ENCODE data around the gene COLGALT1. TPM values are rescaled to one million over a fixed set of nuclear protein-coding genes. Genes with fewer than 3 reads are reported as not detected.

The COLGALT1 gene
- total and polyA plus RNA-seq, 9 of the 15 experiments (the other 6 are each of a cell fraction or from before 2014, with no cell fraction given), result 4.9 to 119 (median 82.6) TPM

DNA sequence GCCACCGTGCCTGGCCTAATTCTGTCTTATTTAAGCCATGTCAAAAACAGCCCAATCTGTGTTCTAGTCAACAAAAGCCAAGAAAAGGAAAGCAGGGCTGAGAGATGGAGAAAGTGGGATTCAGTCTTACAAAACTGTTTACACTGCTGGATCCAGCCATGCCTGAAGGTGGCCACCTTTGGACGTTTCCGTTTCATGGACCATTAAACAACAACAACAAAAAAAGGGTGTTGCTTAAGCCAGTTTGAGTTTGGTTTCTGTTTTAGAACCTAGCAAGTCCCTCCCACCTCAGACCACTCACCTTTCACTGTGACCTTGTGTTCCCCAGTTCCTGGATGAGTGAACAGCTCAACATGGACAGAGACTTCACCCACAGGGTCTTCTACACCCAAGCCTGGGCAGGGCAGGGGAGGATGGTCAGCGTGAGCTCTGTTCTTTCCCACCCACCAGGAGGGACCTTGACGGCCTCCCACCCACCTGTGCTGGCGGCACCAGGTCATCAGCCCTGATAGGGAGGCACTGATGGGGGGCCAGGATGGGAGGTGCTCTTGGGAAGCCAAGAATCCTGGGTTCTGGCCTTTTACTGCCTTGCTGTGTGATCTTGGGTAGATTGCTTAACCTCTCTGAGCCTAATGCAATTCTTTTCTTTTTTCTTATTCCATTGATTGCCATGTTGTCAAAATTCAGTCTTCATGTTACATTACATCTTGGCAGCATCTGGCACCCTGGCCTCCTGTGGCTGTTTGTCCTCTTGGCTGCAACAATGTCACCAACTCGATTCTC, 56.2 kb downstream of the COLGALT1 start (continued):
- TF ChIP-seq ZNF668 (CRISPR knock-in tag; IDR thresholded peaks at IDR 0.05) (no peak), POLR2AphosphoS5 (IDR thresholded peaks at IDR 0.05; ENCODE audit: control insufficient read depth, insufficient read depth, low read depth, low read length) (no peak), PCBP1 (IDR thresholded peaks at IDR 0.05; ENCODE audit: low read depth, low read length, poor library complexity, severe bottlenecking) (no peak), ZFP36 (IDR thresholded peaks at IDR 0.05; ENCODE audit: low read depth, low read length, partially characterized antibody) (peak; percentile 90)

GRCh38 chr19:17614476-17614875, 59.0 kb downstream of the COLGALT1 start:
- Histone ChIP-seq H3K4me3 (no peak overlapping the region), H4K20me1 (replicated peaks; ENCODE audit: control insufficient read depth, insufficient read depth, low read length) (peaks cover 5% of the 10 kb centered on the region), H2AFZ (ENCODE audit: low read depth, low read length) (no peak overlapping the region), H3K4me1 (replicated peaks in 1 of 2; ENCODE audit: control insufficient read depth in 2 of 2, insufficient read depth in 2 of 2, low read length in 2 of 2) (peaks cover 5 to 50% of the 10 kb centered on the region in 2 experiments; a peak in 4 of 5 replicates), H3K9me3 (replicated peaks; ENCODE audit: control insufficient read depth, insufficient read depth, low read depth, low read length) (no peaks in the 10 kb centered on the region), H3K9me1 (ENCODE audit: control insufficient read depth, insufficient read depth, low read length) (peaks cover 3% of the 10 kb centered on the region), H3K36me3 (ENCODE audit: control insufficient read depth, insufficient read depth, low read length) (no peaks in the 10 kb centered on the region), H3K27ac (ENCODE audit: extremely low read depth, low read depth, low read length) (no peak overlapping the region), H3K79me2 (ENCODE audit: control insufficient read depth, insufficient read depth, low read length) (no peaks in the 10 kb centered on the region), H3K27me3 (ENCODE audit: control insufficient read depth in 2 of 2, insufficient read depth in 2 of 2, low read length in 2 of 2) (no peaks in the 10 kb centered on the region; a peak in 1 of 5 replicates), H3K9ac (ENCODE audit: insufficient read depth in 1 of 2, low read depth in 2 of 2, low read length in 2 of 2) (peak overlapping the region in 1 of 2 experiments; percentile 55; a peak in 1 of 4 replicates), H3K4me2 (ENCODE audit: insufficient read depth, low read length) (no peak overlapping the region)
- no peak for TF ChIP-seq ZBTB12 (CRISPR knock-in tag; IDR thresholded peaks at IDR 0.05)
- TF ChIP-seq, protein P1, sequence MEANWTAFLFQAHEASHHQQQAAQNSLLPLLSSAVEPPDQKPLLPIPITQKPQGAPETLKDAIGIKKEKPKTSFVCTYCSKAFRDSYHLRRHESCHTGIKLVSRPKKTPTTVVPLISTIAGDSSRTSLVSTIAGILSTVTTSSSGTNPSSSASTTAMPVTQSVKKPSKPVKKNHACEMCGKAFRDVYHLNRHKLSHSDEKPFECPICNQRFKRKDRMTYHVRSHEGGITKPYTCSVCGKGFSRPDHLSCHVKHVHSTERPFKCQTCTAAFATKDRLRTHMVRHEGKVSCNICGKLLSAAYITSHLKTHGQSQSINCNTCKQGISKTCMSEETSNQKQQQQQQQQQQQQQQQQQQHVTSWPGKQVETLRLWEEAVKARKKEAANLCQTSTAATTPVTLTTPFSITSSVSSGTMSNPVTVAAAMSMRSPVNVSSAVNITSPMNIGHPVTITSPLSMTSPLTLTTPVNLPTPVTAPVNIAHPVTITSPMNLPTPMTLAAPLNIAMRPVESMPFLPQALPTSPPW (CRISPR knock-in tag; IDR thresholded peaks at IDR 0.05), result peak; percentile 24; the same call in 1 of the 2 replicates
- WGBS (ENCODE audit: insufficient coverage, low coverage, missing lambda C conversion rate), result 57% methylated on average over 8 of the region's 12 CpGs
- ChIA-PET CTCF (ENCODE audit: low intra/inter-chr PET ratio) (no interaction called here), POLR2A (no interaction called here)
- ATAC-seq (no peak), DNase-seq (ENCODE audit: extremely low read depth in 1 of 4, low spot score in 3 of 4) (no peak), FAIRE-seq (no peak)
- in situ Hi-C loops (cut with MboI), result no loop called here
- intact Hi-C loops (cut with micrococcal nuclease), result no loop called here
- BruUV-seq (replicated peaks), result no TSS peak

Data from K562 (cell line).